ENCODE measurements around the gene ARHGAP12. TPM values are rescaled to one million over a fixed set of nuclear protein-coding genes. Genes with fewer than 3 reads are reported as not detected.

The ARHGAP12 gene
- total RNA-seq, 1 experiment from 2014 or later: 51.9 TPM

- BruUV-seq (replicated peaks): no TSS peak
- H3K4me1 ChIP-seq (replicated peaks; ENCODE audit: insufficient read depth): no peaks in the 10 kb centered on the region
- H3K27ac ChIP-seq: no peak overlapping the region
- H3K9me3 ChIP-seq (ENCODE audit: insufficient read depth, low read depth): no peaks in the 10 kb centered on the region
- no peak overlapping the region for H3K4me2 ChIP-seq
- H3K9me2 ChIP-seq (ENCODE audit: insufficient read depth): no peaks in the 10 kb centered on the region
- no peaks in the 10 kb centered on the region for H3F3A ChIP-seq (ENCODE audit: insufficient read depth, low read depth)
- ChIA-PET CTCF (no interaction called here), POLR2A (ENCODE audit: unreplicated experiment) (no interaction called here)
- H4K20me1 ChIP-seq (ENCODE audit: insufficient read depth): no peaks in the 10 kb centered on the region
- no peaks in the 10 kb centered on the region for H3K27me3 ChIP-seq (ENCODE audit: insufficient read depth, low read depth)
- H3K36me3 ChIP-seq (ENCODE audit: low read depth): peaks cover 5% of the 10 kb centered on the region; the same call in 1 of the 2 replicates
- H3K4me3 ChIP-seq: no peak overlapping the region
- TF ChIP-seq EZH2 (IDR thresholded peaks at IDR 0.05; ENCODE audit: low read depth) (no peak), CTCF (conservative IDR thresholded peaks at IDR 0.05) (no peak)
- no peak for DNase-seq
- no peak overlapping the region for H2AFZ ChIP-seq
- intact Hi-C loops (cut with micrococcal nuclease; ENCODE audit: unreplicated experiment): no loop called here
- no peaks in the 10 kb centered on the region for H3K79me2 ChIP-seq (ENCODE audit: low read depth)
These were observed 112.3 kb downstream of the ARHGAP12 start for GRCh38 chr10:31816318-31816717.

- ChIA-PET POLR2A (ENCODE audit: unreplicated experiment) (no interaction called here), CTCF (no interaction called here)
- peaks cover 10% of the 10 kb centered on the region for H3K36me3 ChIP-seq (ENCODE audit: low read depth)
- no peaks in the 10 kb centered on the region for H3K4me1 ChIP-seq (replicated peaks; ENCODE audit: insufficient read depth)
- TF ChIP-seq EZH2 (IDR thresholded peaks at IDR 0.05; ENCODE audit: low read depth) (no peak), CTCF (conservative IDR thresholded peaks at IDR 0.05) (peak; percentile 73)
- BruUV-seq (replicated peaks): no TSS peak
- H3F3A ChIP-seq (ENCODE audit: insufficient read depth, low read depth): peaks cover 5% of the 10 kb centered on the region; the same call in 1 of the 2 replicates
- no peak overlapping the region for H3K4me2 ChIP-seq
- DNase-seq: no peak
- H3K9me2 ChIP-seq (ENCODE audit: insufficient read depth): no peaks in the 10 kb centered on the region
- 0 out of 2 replicates have a peak overlapping the region, but pooled peaks have one; percentile 18 for H3K27ac ChIP-seq
- H3K27me3 ChIP-seq (ENCODE audit: insufficient read depth, low read depth): no peaks in the 10 kb centered on the region
- H2AFZ ChIP-seq: no peak overlapping the region
- H3K79me2 ChIP-seq (ENCODE audit: low read depth): no peaks in the 10 kb centered on the region
- intact Hi-C loops (cut with micrococcal nuclease; ENCODE audit: unreplicated experiment): loop anchor here (2.0 kb wide), 2 partner anchors 1024 to 1082 kb away; no protein-coding TSS in a partner anchor
- no peaks in the 10 kb centered on the region for H3K9me3 ChIP-seq (ENCODE audit: insufficient read depth, low read depth)
- no peaks in the 10 kb centered on the region for H4K20me1 ChIP-seq (ENCODE audit: insufficient read depth)
- H3K4me3 ChIP-seq: no peak overlapping the region
These were observed 120.1 kb downstream of the ARHGAP12 start for GRCh38 chr10:31808258-31809218.

GRCh38 chr10:31804352-31804810, 124.2 kb downstream of the ARHGAP12 start:
- H3K9me2 ChIP-seq (ENCODE audit: insufficient read depth): no peaks in the 10 kb centered on the region
- POLR2A ChIA-PET (ENCODE audit: unreplicated experiment): no interaction called here

More at GRCh38 chr10:31804352-31804810, 124.2 kb downstream of the ARHGAP12 start:
- H3K4me3 ChIP-seq: no peak overlapping the region
- H3K4me2 ChIP-seq: no peak overlapping the region
- no peaks in the 10 kb centered on the region for H3K79me2 ChIP-seq (ENCODE audit: low read depth)
- no peaks in the 10 kb centered on the region for H3K9me3 ChIP-seq (ENCODE audit: insufficient read depth, low read depth)
- no peak overlapping the region for H2AFZ ChIP-seq
- peaks cover 5% of the 10 kb centered on the region; the same call in 1 of the 2 replicates for H3F3A ChIP-seq (ENCODE audit: insufficient read depth, low read depth)
- peaks cover 4% of the 10 kb centered on the region; the same call in 1 of the 2 replicates for H3K36me3 ChIP-seq (ENCODE audit: low read depth)
- no peak overlapping the region for H3K27ac ChIP-seq
- CTCF ChIA-PET: no interaction called here
- intact Hi-C loops (cut with micrococcal nuclease; ENCODE audit: unreplicated experiment): no loop called here
- H4K20me1 ChIP-seq (ENCODE audit: insufficient read depth): no peaks in the 10 kb centered on the region
- no peak for TF ChIP-seq CTCF (conservative IDR thresholded peaks at IDR 0.05)
- no peak for TF ChIP-seq EZH2 (IDR thresholded peaks at IDR 0.05; ENCODE audit: low read depth)
- H3K4me1 ChIP-seq (replicated peaks; ENCODE audit: insufficient read depth): no peaks in the 10 kb centered on the region
- BruUV-seq (replicated peaks): no TSS peak
- H3K27me3 ChIP-seq (ENCODE audit: insufficient read depth, low read depth): no peaks in the 10 kb centered on the region
- no peak for DNase-seq
